Activated CD4-positive, CD25-positive, alpha-beta regulatory T cell treated with anti-CD3 and anti-CD28 coated beads, Interleukin-2, amount 50 U/mL, for 24 hours (primary cell): ENCODE results near the gene ITPK1.

Experiments used
- ATAC-seq, 2 donors: fragments of 150-1000 bp; cut with Tn5 transposase; one replicate each; pipeline ENCODE4 v1.10.0; 2021; ENCODE audit warnings: mild to moderate bottlenecking in 1 of 2, moderate library complexity in 1 of 2

The ITPK1 gene

DNA sequence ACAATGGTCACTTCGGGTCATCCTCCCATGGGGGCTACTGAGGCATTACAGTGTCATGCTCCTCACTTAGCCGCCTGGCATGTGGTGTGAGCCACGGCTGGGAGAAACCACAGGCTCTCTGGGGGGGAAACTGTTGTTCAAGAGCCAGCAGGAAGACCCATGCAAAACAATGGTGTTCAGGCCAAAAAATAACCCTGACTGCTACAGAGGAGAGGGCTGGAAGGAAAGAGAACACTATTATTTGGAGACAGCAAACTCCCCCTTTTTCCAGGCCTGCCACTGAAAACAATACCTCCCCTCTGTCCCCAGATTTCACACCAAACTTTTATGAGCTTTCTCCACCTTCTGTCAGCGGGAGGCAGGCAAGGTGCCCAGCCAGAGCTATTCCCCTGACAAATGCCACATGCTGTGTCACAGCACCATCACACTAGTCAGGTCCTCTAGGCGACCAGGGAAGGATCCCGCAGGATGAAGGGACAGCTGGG is 109.1 kb downstream of the ITPK1 start:
- no peak for ATAC-seq

GRCh38 chr14:93005838-93006237 is 109.9 kb downstream of the ITPK1 start:
- no peak for ATAC-seq

- ATAC-seq: no peak
Observed at GRCh38 chr14:93005135-93005813, 110.5 kb downstream of the ITPK1 start.

GRCh38 chr14:93004699-93005082 is 111.0 kb downstream of the ITPK1 start:
- ATAC-seq: no peak

DNA sequence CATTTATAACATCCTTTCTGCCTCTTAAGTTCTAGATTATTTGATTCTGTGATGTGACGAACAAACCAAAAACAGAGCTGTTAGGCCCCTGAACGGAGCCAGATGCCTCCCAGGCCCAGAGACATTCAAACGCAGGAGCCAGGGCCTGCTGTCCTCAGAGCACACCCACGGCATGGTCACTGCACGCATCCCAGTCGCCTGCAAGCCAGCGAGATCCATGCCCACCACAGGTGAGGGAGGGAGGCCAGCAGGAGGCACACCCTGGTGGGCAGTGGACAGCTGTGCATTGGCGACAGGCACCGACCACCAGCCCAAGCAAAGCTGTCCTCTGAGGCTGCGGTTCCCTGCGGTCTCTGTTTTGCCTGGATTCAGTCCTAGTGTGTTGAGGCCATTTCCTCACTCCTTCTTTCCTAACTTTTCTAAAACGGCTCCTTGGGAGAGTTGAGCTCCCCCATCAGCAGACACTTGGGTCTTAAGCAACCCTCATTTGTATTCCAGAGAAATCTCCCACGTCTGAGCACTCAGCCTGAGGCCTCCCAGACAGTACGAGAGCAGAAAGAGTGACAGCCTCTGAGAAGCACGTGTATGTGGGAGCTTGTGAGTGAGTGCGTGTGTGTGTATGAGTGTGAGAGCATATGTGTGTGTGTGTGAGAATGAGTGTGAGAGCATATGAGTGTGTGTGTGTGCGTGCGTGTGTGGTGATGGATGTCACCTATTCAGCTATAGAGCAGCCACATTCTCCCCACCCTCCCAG is 111.6 kb downstream of the ITPK1 start:
- ATAC-seq: no peak

DNA sequence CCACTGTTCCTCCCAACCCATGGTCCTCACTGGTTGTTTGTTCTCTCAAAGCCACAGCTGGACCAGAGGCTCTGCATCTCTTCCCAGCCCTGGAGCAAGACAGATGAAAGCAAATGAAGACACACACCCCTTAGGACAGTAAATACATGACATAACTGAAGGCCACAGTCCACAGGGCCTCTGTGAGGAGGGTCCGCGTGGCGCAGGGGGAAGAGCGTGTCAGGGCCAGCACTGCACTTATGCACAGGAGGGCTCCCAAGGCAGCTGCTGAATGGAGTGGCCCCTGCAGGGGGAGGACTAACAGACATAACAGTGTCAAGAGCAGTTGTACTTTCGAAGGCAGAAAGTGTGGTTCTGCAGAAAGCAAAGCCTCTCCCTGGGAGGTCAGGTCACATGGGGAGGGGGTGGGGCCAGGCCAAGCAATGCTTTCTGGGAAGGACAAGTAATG is 112.8 kb downstream of the ITPK1 start:
- no peak for ATAC-seq

DNA sequence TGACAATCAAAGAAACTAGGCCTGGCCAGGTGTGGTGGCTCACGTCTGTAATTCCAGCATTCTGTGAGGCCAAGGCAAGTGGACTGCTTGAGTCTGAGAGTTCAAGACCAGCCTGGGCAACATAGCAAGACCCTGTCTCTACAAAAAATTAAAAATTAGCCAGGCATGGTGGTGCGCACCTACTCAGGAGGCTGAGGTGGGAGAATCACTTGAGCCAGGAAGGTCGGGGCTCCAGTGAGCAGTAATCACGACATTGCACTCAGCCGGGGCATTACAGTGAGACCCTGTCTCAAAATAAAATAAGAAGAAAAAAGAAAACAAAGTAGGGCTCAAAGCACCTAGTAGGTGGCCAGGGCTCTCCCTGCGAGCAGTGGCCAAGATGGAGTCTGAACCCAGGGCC is 113.7 kb downstream of the ITPK1 start:
- ATAC-seq: no peak

- no peak for ATAC-seq
Observed at GRCh38 chr14:92998946-92999345, 116.8 kb downstream of the ITPK1 start.

DNA sequence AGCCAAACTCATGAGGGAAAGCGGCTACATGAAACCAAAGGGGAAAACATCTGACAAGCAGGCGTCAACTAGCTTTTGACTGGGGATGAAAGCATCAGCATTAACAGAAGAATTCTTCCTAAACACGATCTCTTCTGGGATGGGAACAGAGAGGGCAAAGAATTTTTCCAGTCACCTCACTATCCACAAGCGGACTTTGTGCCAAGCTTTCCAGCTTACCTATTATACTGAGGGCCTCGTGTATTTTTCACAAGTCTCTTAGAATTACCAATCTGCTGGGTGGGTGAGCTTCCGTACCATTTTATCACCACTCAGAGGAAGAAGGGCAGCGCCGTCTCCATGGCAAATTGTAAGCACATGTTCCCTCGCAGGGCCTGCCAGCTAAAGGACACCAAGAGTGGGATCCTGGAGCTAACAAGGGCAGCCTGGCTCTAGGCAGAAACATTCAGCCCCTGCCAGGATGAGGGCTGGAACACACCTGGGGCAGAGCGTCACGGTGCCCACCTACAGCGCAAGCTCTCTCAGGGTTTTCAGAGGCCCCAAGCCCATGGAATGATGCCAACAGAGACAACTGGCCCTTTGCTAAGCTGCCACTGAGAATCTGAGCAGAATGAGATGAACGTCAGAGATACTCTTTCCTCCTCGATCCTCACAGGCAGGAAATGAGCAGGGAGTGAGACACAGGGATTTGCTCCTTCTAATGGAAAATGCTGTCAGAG is 118.2 kb downstream of the ITPK1 start:
- ATAC-seq: no peak

- no peak for ATAC-seq
Observed at GRCh38 chr14:92995620-92996019, 120.1 kb downstream of the ITPK1 start.

GRCh38 chr14:92994942-92995341 is 120.8 kb downstream of the ITPK1 start:
- no peak for ATAC-seq

DNA sequence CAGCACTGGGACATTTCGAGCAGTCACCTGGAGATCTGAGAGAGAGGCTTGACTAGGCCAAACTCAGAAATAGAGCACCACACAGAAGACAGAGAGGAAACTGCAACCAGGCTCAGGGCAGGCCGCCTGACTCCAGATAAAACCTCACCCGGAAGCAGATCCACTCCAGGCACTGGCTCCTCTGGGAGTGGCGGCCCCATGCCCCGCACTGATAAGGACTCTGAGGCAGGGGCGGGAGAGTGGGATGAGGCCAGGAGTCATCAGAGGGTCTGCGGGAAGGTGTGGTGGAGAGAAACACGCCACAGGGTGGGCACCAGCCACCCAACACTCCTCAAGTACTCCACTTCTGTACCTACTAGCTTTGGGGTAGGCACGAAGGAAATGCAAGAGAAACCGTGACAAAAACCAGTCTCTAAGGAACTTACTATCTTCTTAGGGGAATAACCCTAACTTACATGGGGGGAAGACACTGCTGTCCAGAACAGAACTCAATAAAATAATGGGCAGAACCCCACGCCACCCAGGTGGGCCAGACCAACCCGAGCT is 121.5 kb downstream of the ITPK1 start:
- ATAC-seq: no peak

GRCh38 chr14:92993302-92993701 is 122.4 kb downstream of the ITPK1 start:
- no peak for ATAC-seq

- no peak for ATAC-seq
Observed at GRCh38 chr14:92991536-92991935, 124.2 kb downstream of the ITPK1 start.

GRCh38 chr14:92990456-92991430 is 125.0 kb downstream of the ITPK1 start:
- ATAC-seq: no peak

DNA sequence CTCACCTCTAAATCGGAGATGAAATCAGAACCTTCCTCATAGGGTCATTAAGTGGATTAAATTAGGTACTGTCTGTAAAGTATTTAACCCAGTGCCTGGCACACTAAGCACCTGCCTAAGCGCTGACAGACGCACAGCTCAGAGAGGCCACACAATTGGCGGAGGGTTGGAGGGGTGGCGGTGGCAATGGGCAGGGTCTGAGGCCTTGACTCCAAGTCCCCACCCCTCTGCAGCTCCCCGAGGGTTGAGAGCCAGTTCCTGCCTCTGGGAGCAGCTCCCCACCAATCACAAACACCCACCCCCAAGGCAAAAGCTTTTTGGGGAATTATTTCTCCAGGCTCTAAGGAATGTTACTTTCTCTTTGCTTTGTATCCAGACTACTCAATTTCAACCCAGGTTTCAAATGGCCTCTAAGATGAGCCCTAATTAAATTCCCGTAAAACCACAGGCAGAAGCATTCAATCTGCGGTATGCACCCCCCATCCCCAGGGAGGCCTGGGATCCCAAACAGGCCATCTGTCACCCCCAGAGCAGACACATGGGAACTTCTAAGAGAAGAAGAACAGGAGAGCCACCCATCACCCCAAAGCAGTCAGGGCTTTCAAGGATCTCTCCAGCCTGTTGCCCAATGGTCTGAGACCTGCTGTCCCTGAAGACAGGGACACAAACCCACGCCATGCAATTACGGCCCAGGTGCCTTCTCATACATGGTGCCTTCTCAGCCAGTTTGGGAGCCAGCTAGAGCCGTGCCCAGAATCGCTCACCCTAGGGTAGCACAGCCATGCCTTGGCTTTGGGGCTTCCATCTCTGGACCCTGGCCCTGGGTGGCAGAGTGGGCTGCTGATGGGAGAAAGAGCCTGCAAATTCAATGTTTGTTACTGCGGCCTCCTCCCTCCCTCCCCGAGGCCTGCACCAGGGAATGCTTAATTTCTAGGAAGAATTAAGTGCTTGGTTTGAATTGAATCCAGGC is 126.7 kb downstream of the ITPK1 start:
- ATAC-seq: no peak

- ATAC-seq: no peak
Observed at GRCh38 chr14:92987713-92988510, 127.8 kb downstream of the ITPK1 start.

GRCh38 chr14:92987148-92987570 is 128.6 kb downstream of the ITPK1 start:
- no peak for ATAC-seq

DNA sequence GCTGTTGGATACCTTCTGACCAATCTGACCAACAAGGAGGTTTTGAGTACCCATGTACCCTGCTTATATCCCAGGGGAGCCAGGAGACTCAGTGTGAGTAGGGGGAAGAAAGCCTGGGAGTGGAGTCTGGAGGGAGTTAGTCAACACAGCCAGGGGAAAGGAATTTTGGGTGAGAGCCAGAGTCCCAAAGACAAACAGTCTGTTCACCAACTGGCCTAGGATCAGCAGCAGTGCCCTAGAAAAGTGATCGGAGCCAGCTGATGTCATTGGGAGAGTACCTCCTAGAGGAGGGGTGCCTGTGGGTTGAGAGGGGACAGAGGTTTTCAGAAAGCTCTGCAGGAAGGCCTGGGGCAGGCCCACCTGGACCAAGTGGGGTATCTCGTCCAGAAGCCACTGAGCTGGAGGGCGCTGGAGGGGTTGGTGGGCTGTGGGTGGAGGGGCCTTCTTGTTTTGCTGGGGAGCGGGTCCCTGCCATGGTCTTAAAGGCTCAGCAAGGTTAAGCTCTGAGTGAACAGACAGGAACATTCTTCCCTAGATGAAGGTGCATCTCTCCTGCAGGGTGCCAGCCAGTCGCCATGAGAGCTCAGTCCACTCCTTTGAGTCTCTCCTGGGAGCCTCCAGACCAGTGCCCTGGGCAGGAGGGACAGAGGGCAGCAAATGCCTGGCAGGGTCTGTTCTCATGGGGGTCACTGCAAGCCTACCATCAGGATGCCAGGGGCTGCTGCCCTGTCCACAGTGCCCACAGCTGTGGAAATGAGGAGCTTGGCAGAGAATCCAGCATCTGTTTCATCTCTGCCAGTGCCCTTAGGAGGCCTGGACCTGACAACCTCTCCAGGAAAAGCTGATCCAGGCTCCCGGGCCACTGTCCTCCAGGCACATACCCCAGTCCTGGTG is 129.2 kb downstream of the ITPK1 start:
- no peak for ATAC-seq
